ENCODE measurements around the gene MFSD6L. TPM values are rescaled to one million over a fixed set of nuclear protein-coding genes. Genes with fewer than 3 reads are reported as not detected.

The MFSD6L gene
- total RNA-seq, 1 experiment from 2014 or later: 2.1 TPM

- peaks cover 10 to 12% of the 10 kb centered on the region in 2 experiments for H3K4me1 Mint-ChIP-seq
- H3K9me3 Mint-ChIP-seq: no peaks in the 10 kb centered on the region
- H3K27ac ChIP-seq (ENCODE audit: insufficient read length, low read depth, low read length): no peak overlapping the region
- H2BK5ac ChIP-seq (ENCODE audit: insufficient read length, low read length): no peak overlapping the region
- no peak overlapping the region for H3T11ph ChIP-seq (ENCODE audit: low read length)
- no peaks in the 10 kb centered on the region for H3K9me3 ChIP-seq (ENCODE audit: control insufficient read depth, low read depth, low read length)
- DNase-seq: no peak
- H2BK20ac ChIP-seq (ENCODE audit: low read depth, low read length, poor library complexity, severe bottlenecking): no peak overlapping the region
- no peak overlapping the region for H3K4me2 ChIP-seq (ENCODE audit: insufficient read depth, insufficient read length, low read length)
- H3K27ac Mint-ChIP-seq: no peak overlapping the region; a peak in 1 of 7 replicates
- no peak overlapping the region for H2AK5ac ChIP-seq (ENCODE audit: insufficient read length, low read length)
- H3K4me1 ChIP-seq (ENCODE audit: insufficient read depth, low read length): no peaks in the 10 kb centered on the region
- no peak overlapping the region for H2BK15ac ChIP-seq (ENCODE audit: low read depth, low read length)
- no peaks in the 10 kb centered on the region for H3K36me3 Mint-ChIP-seq (ENCODE audit: insufficient read depth in 1 of 3, low read depth in 3 of 3)
- H3K79me1 ChIP-seq (ENCODE audit: insufficient read depth, low read depth, low read length, poor library complexity, severe bottlenecking): no peaks in the 10 kb centered on the region
- H3K56ac ChIP-seq (ENCODE audit: insufficient read length, low read depth, low read length): no peak overlapping the region
- TF ChIP-seq, protein P1, sequence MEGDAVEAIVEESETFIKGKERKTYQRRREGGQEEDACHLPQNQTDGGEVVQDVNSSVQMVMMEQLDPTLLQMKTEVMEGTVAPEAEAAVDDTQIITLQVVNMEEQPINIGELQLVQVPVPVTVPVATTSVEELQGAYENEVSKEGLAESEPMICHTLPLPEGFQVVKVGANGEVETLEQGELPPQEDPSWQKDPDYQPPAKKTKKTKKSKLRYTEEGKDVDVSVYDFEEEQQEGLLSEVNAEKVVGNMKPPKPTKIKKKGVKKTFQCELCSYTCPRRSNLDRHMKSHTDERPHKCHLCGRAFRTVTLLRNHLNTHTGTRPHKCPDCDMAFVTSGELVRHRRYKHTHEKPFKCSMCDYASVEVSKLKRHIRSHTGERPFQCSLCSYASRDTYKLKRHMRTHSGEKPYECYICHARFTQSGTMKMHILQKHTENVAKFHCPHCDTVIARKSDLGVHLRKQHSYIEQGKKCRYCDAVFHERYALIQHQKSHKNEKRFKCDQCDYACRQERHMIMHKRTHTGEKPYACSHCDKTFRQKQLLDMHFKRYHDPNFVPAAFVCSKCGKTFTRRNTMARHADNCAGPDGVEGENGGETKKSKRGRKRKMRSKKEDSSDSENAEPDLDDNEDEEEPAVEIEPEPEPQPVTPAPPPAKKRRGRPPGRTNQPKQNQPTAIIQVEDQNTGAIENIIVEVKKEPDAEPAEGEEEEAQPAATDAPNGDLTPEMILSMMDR (conservative IDR thresholded peaks at IDR 0.05): no peak
- no peak overlapping the region for H3K4ac ChIP-seq (ENCODE audit: low read depth, low read length)
- no peak overlapping the region for H2AFZ ChIP-seq (ENCODE audit: low read length)
- H3K27me3 Mint-ChIP-seq (ENCODE audit: low read depth): peaks cover 21% of the 10 kb centered on the region
- WGBS (ENCODE audit: extremely low coverage, insufficient read length, low lambda C conversion rate): no CpG with 5 or more reads among the region's 8 CpGs
- H4K20me1 ChIP-seq (ENCODE audit: control insufficient read depth, insufficient read depth, insufficient read length): no peaks in the 10 kb centered on the region
- H3K79me2 ChIP-seq (ENCODE audit: insufficient read depth, low read length): no peaks in the 10 kb centered on the region
- no peak overlapping the region for H3K4me3 Mint-ChIP-seq
- no peak overlapping the region for H3K18ac ChIP-seq (ENCODE audit: insufficient read length, low read depth, low read length)
- H3K27me3 ChIP-seq (ENCODE audit: insufficient read depth, low read length): no peaks in the 10 kb centered on the region
- no peak overlapping the region for H3K23ac ChIP-seq (ENCODE audit: insufficient read length, low read depth, low read length)
- H3K9ac ChIP-seq (ENCODE audit: extremely low read depth, insufficient read length, low read length): no peak overlapping the region
- H2BK12ac ChIP-seq (ENCODE audit: insufficient read length, low read depth, low read length): no peak overlapping the region
- no peak overlapping the region for H4K91ac ChIP-seq (ENCODE audit: insufficient read length, low read depth, low read length)
- no peaks in the 10 kb centered on the region for H3K23me2 ChIP-seq (ENCODE audit: insufficient read length, low read depth, low read length, poor library complexity, severe bottlenecking)
- no peak overlapping the region for H2BK120ac ChIP-seq (ENCODE audit: low read depth, low read length, poor library complexity, severe bottlenecking)
- no peak overlapping the region for H4K5ac ChIP-seq (ENCODE audit: insufficient read length, low read depth, low read length)
- no peak overlapping the region for H4K8ac ChIP-seq (replicated peaks; ENCODE audit: insufficient read length, low read depth, low read length)
- no peak overlapping the region for H3K14ac ChIP-seq (ENCODE audit: insufficient read depth, low read length)
These were observed 44.3 kb downstream of the MFSD6L start for GRCh38 chr17:8754890-8755289.
